Stimulated activated memory B cell treated with anti-CD40 and anti-IgM and Interleukin-4, amounts not matched to agents 10 μg/mL and 1 μg/mL and 100 μg/mL, for 72 hours (primary cell): Measurements from ENCODE around the gene CHAF1B.

Experiments used
- ATAC-seq: fragments of 150-1000 bp; cut with Tn5 transposase; 2 replicates; pipeline ENCODE4 v1.10.0; 2021
- H3K27ac Mint-ChIP-seq: one replicate; pipeline ENCODE4 v1.8.0; 2022; ENCODE audit warnings: mild to moderate bottlenecking, mixed read lengths
- H3K27me3 Mint-ChIP-seq: one replicate; pipeline ENCODE4 v1.8.0; 2022; ENCODE audit warnings: mixed read lengths
- H3K36me3 Mint-ChIP-seq: one replicate; pipeline ENCODE4 v1.8.0; 2022; ENCODE audit warnings: mixed read lengths
- H3K4me1 Mint-ChIP-seq: one replicate; pipeline ENCODE4 v1.8.0; 2022; ENCODE audit warnings: mixed read lengths
- H3K4me3 Mint-ChIP-seq: one replicate; pipeline ENCODE4 v1.8.0; 2022; ENCODE audit warnings: mild to moderate bottlenecking, moderate library complexity, mixed read lengths
- H3K9me3 Mint-ChIP-seq: one replicate; pipeline ENCODE4 v1.8.0; 2022; ENCODE audit warnings: mixed read lengths

The CHAF1B gene

DNA sequence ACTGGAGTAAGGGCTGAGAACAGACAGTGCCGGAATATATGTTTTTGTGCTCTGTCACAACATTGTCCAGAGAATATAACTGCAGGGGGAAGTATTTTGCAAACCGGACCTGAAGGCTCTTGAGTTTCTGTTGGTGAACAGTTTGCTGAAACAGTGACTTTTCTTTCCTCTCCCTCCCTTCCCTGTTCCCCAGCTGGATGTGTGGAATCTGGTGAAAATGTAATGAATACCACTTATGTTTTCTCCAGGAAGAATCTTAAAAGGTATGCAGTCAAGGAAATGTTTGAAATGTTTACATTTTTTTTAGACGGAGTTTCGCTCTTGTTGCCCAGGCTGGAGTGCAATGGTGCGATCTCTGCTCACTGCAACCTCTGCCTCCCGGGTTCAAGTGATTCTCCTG, 23.4 kb downstream of the CHAF1B start:
- H3K4me3 Mint-ChIP-seq = no peak overlapping the region
- H3K9me3 Mint-ChIP-seq = no peaks in the 10 kb centered on the region
- no peak overlapping the region for H3K27ac Mint-ChIP-seq
- no peaks in the 10 kb centered on the region for H3K27me3 Mint-ChIP-seq
- H3K36me3 Mint-ChIP-seq = peaks cover 47% of the 10 kb centered on the region
- no peak for ATAC-seq
- H3K4me1 Mint-ChIP-seq = no peaks in the 10 kb centered on the region

DNA sequence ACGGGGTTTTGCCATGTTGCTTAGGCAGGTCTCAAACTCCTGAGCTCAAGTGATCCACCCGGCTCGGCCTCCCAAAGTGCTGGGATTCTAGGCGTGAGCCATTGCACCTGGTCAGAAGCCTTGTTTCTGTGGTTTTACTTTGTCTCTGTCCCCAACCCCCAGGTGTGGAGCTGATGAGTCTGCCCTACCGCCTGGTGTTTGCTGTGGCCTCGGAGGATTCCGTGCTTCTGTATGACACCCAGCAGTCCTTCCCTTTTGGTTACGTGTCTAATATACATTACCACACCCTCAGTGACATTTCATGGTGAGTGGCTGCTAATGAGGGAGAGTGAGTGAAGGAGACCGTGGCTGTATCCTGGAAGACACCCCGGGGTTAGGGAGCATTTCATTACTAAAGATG, 26.1 kb downstream of the CHAF1B start:
- no peak overlapping the region for H3K4me3 Mint-ChIP-seq
- H3K36me3 Mint-ChIP-seq = peaks cover 53% of the 10 kb centered on the region
- no peaks in the 10 kb centered on the region for H3K9me3 Mint-ChIP-seq
- no peak overlapping the region for H3K27ac Mint-ChIP-seq
- ATAC-seq = no peak
- H3K4me1 Mint-ChIP-seq = no peaks in the 10 kb centered on the region
- no peaks in the 10 kb centered on the region for H3K27me3 Mint-ChIP-seq

DNA sequence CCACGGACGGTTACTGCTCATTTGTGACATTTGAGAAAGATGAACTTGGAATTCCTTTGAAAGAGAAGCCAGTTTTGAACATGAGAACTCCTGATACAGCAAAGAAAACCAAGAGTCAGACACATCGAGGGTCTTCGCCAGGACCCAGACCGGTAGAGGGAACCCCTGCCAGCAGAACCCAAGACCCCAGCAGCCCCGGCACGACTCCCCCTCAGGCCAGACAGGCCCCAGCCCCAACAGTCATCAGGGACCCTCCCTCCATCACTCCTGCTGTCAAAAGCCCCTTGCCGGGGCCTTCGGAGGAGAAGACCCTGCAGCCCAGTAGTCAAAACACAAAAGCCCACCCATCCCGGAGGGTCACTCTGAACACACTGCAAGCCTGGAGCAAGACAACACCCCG, 27.7 kb downstream of the CHAF1B start:
- Mint-ChIP-seq H3K36me3 (peaks cover 48% of the 10 kb centered on the region), H3K4me1 (no peaks in the 10 kb centered on the region), H3K9me3 (no peaks in the 10 kb centered on the region), H3K27me3 (no peaks in the 10 kb centered on the region), H3K4me3 (no peak overlapping the region), H3K27ac (no peak overlapping the region)
- ATAC-seq = no peak

DNA sequence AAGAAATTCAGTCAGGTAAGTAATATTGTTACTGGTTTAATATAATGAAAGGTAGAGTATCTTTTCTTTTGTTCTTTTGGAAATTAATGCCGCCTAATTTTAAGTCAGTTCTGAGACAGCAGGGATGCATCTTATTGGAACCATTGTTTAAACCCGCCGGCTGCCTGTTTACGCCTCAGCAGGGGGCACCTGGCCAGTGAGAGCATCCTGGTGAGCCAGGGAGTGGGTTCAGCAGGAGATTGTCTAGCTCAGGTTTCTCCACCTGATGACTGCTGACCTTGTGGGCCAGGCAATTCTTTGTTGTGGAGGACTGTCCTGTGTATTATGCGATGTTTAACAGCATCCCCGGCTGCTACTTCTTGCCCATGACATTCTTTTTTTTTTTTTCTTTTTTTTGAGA, 30.2 kb downstream of the CHAF1B start:
- no peak overlapping the region for H3K4me3 Mint-ChIP-seq
- no peak for ATAC-seq
- no peaks in the 10 kb centered on the region for H3K27me3 Mint-ChIP-seq
- H3K4me1 Mint-ChIP-seq = no peaks in the 10 kb centered on the region
- H3K36me3 Mint-ChIP-seq = peaks cover 43% of the 10 kb centered on the region
- H3K9me3 Mint-ChIP-seq = no peaks in the 10 kb centered on the region
- H3K27ac Mint-ChIP-seq = no peak overlapping the region

DNA sequence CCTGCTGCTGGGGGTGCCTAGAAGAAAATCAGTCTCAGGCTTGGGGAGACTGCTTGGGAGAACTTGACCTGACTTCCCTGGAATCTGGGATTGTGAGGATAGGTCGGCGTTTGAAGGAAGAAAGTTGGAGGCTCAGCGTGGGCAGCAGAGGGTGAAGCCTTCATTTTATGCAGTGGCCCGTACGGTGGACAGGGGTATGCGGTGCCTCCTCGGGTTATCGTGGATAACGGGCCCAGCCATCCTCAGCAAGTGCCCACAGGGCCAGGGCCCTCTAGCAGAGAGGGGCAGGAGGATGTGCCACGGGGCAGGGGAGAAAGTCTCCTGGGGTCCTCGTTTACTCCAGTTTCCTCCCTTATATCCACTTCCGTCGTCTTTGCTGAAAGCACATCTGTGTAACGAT, 34.0 kb downstream of the CHAF1B start:
- Mint-ChIP-seq H3K27ac (no peak overlapping the region), H3K36me3 (peaks cover 14% of the 10 kb centered on the region), H3K4me1 (no peaks in the 10 kb centered on the region), H3K27me3 (no peaks in the 10 kb centered on the region), H3K9me3 (no peaks in the 10 kb centered on the region), H3K4me3 (no peak overlapping the region)
- no peak for ATAC-seq

GRCh38 chr21:36419996-36420395, 34.8 kb downstream of the CHAF1B start:
- H3K4me1 Mint-ChIP-seq = no peaks in the 10 kb centered on the region
- H3K9me3 Mint-ChIP-seq = no peaks in the 10 kb centered on the region
- no peaks in the 10 kb centered on the region for H3K27me3 Mint-ChIP-seq
- ATAC-seq = no peak
- peaks cover 13% of the 10 kb centered on the region for H3K36me3 Mint-ChIP-seq
- H3K27ac Mint-ChIP-seq = no peak overlapping the region
- H3K4me3 Mint-ChIP-seq = no peak overlapping the region

- Mint-ChIP-seq H3K9me3 (no peaks in the 10 kb centered on the region), H3K27me3 (no peaks in the 10 kb centered on the region), H3K27ac (no peak overlapping the region)
These were observed 35.6 kb downstream of the CHAF1B start for GRCh38 chr21:36420571-36421339.

GRCh38 chr21:36422279-36423098, 37.3 kb downstream of the CHAF1B start:
- H3K4me1 Mint-ChIP-seq = no peaks in the 10 kb centered on the region
- H3K4me3 Mint-ChIP-seq = no peak overlapping the region
- H3K9me3 Mint-ChIP-seq = no peaks in the 10 kb centered on the region
- H3K27me3 Mint-ChIP-seq = no peaks in the 10 kb centered on the region
- no peak for ATAC-seq
- H3K27ac Mint-ChIP-seq = no peak overlapping the region
- H3K36me3 Mint-ChIP-seq = no peaks in the 10 kb centered on the region

More at GRCh38 chr21:36420571-36421339, 35.6 kb downstream of the CHAF1B start:
- Mint-ChIP-seq H3K4me3 (no peak overlapping the region), H3K4me1 (no peaks in the 10 kb centered on the region), H3K36me3 (peaks cover 11% of the 10 kb centered on the region)
- no peak for ATAC-seq

GRCh38 chr21:36423771-36424433, 38.7 kb downstream of the CHAF1B start:
- Mint-ChIP-seq H3K9me3 (no peaks in the 10 kb centered on the region), H3K27ac (no peak overlapping the region), H3K27me3 (peaks cover 6% of the 10 kb centered on the region), H3K4me1 (peaks cover 5% of the 10 kb centered on the region), H3K4me3 (no peak overlapping the region), H3K36me3 (no peaks in the 10 kb centered on the region)
- no peak for ATAC-seq

DNA sequence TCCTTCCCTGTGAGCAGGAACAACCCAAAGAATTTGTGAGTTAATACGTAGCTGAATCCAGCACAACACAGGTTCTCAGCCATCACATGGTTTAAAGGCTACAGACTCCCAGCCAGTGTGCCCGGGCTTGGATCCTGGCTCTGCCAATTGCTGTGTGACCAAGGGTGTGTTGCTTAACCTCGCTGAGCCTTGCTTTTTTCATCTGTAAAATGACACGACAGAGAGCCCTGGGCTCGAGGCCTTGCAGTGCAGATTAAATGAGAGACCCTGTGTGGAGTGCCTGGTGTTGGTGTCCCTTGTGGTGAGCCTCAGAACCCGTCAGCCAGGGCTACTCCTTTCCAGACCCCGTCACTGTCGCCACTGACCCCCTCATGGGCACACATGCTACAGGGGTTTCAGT, 39.4 kb downstream of the CHAF1B start:
- H3K36me3 Mint-ChIP-seq = no peaks in the 10 kb centered on the region

GRCh38 chr21:36425286-36425685, 40.1 kb downstream of the CHAF1B start:
- Mint-ChIP-seq H3K36me3 (no peaks in the 10 kb centered on the region), H3K27ac (no peak overlapping the region), H3K4me1 (peaks cover 14% of the 10 kb centered on the region), H3K9me3 (no peaks in the 10 kb centered on the region), H3K27me3 (peaks cover 9% of the 10 kb centered on the region), H3K4me3 (no peak overlapping the region)
- ATAC-seq = no peak

More for the DNA sequence above, 39.4 kb downstream of the CHAF1B start:
- no peaks in the 10 kb centered on the region for H3K9me3 Mint-ChIP-seq
- ATAC-seq = no peak
- H3K27me3 Mint-ChIP-seq = peaks cover 9% of the 10 kb centered on the region
- no peak overlapping the region for H3K27ac Mint-ChIP-seq
- H3K4me1 Mint-ChIP-seq = peaks cover 7% of the 10 kb centered on the region
- H3K4me3 Mint-ChIP-seq = no peak overlapping the region

GRCh38 chr21:36427502-36427901, 42.3 kb downstream of the CHAF1B start:
- Mint-ChIP-seq H3K36me3 (no peaks in the 10 kb centered on the region), H3K27ac (no peak overlapping the region), H3K4me3 (no peak overlapping the region), H3K27me3 (peaks cover 20% of the 10 kb centered on the region), H3K4me1 (peaks cover 25% of the 10 kb centered on the region), H3K9me3 (no peaks in the 10 kb centered on the region)
- ATAC-seq = no peak

GRCh38 chr21:36428761-36429432, 43.7 kb downstream of the CHAF1B start:
- H3K27me3 Mint-ChIP-seq = peaks cover 26% of the 10 kb centered on the region
- H3K36me3 Mint-ChIP-seq = no peaks in the 10 kb centered on the region
- ATAC-seq = no peak
- no peak overlapping the region for H3K4me3 Mint-ChIP-seq
- peaks cover 25% of the 10 kb centered on the region for H3K4me1 Mint-ChIP-seq
- peak overlapping the region; percentile 91 for H3K27ac Mint-ChIP-seq
- no peaks in the 10 kb centered on the region for H3K9me3 Mint-ChIP-seq

DNA sequence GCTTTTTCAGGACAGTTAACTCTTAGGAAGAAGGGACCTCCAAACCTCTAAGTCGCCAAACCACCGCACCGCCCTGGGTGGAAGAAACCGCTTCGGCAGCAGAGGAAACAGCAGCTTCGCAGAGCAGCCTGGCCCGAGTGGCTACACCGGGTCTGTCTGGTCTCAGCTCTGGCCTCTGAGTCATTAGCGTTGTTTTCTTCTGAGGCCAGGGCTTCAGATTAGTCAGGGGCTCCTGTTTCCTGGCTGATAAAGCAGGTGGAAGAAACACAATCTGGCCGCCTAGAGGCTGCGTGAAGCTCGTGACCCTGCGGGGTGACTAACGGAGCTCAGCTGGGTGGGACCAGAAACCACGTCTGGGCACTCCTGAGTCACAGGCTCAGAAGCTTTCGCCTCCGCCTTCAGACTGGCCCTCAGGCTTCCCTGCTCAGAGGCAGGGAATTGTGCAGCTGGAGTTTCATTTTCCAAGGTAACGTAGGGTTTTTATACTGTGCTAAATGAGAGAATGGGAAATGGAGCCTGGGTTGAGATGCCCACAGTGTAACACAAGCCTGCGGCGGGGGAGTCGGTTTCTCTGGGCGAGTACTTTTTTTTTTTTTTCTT, 44.9 kb downstream of the CHAF1B start:
- Mint-ChIP-seq H3K27me3 (peaks cover 37% of the 10 kb centered on the region), H3K4me1 (peaks cover 25% of the 10 kb centered on the region), H3K9me3 (no peaks in the 10 kb centered on the region), H3K36me3 (no peaks in the 10 kb centered on the region), H3K4me3 (peak overlapping the region; percentile 82), H3K27ac (peak overlapping the region; percentile 91)
- peak; percentile 93 for ATAC-seq

DNA sequence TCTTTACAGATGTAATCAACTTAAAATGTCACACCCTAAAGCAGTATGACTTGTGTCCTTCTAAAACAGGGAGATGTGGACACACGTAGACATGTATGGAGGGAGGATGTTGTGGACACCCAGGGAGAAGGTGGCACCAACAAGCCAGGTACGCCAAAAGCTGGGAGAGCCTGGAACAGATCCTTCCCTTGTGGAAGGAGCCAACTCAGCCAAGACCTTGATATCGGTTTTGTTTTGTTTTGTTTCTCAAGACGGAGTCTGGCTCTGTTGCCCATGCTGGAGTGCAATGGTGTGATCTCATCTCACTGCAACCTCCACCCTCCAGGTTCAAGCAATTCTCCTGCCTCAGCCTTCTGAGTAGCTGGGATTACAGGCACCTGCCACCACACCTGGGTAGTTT, 45.6 kb downstream of the CHAF1B start:
- no peak for ATAC-seq
- Mint-ChIP-seq H3K9me3 (no peaks in the 10 kb centered on the region), H3K4me3 (no peak overlapping the region), H3K27me3 (peaks cover 38% of the 10 kb centered on the region), H3K36me3 (no peaks in the 10 kb centered on the region), H3K4me1 (peaks cover 25% of the 10 kb centered on the region), H3K27ac (peak overlapping the region; percentile 91)
